Renal cortical epithelial cell (primary cell): ENCODE data around the gene LGI4. TPM values are rescaled to one million over a fixed set of nuclear protein-coding genes. Genes with fewer than 3 reads are reported as not detected.
"Not testable (repeated sequence)": the region's sequence is repeated elsewhere in the genome, so short reads cannot be mapped to it uniquely, and the experiment has no call there.

Experiments used
- DNase-seq: peaks from one replicate; pipeline ENCODE4 v3.0.0-alpha.2; 2011; ENCODE audit warnings: low read depth
- total RNA-seq: library from RNA; depleted of rRNA; stranded (reverse); fragments of >200 nt; gene quantifications from 2 replicates; pipeline ENCODE4 v1.2.3, GENCODE V29; 2014

LGI4 gene
- total RNA-seq, 1 donor from 2014 or later = not detected

- no peak for DNase-seq
Observed at GRCh38 chr19:35105411-35106290, 29.2 kb downstream of the LGI4 start.

GRCh38 chr19:35105047-35105410 lies 29.8 kb downstream of the LGI4 start:
- DNase-seq = no peak

GRCh38 chr19:35104361-35104760 lies 30.5 kb downstream of the LGI4 start:
- DNase-seq = no peak

GRCh38 chr19:35103614-35104013 lies 31.2 kb downstream of the LGI4 start:
- not testable (repeated sequence) for DNase-seq

- not testable (repeated sequence) for DNase-seq
Observed at GRCh38 chr19:35101949-35102348, 32.9 kb downstream of the LGI4 start.

- no peak for DNase-seq
Observed at GRCh38 chr19:35100588-35101533, 34.0 kb downstream of the LGI4 start.

GRCh38 chr19:35099897-35100275 lies 35.0 kb downstream of the LGI4 start:
- DNase-seq = no peak

- DNase-seq = no peak
Observed at GRCh38 chr19:35099155-35099896, 35.5 kb downstream of the LGI4 start.

GRCh38 chr19:35098413-35099049 lies 36.3 kb downstream of the LGI4 start:
- no peak for DNase-seq

GRCh38 chr19:35095667-35096368 lies 39.0 kb downstream of the LGI4 start:
- no peak for DNase-seq

GRCh38 chr19:35094656-35095055 lies 40.2 kb downstream of the LGI4 start:
- DNase-seq = no peak

- DNase-seq = no peak
Observed at GRCh38 chr19:35093941-35094647, 40.8 kb downstream of the LGI4 start.

- no peak for DNase-seq
Observed at GRCh38 chr19:35093430-35093829, 41.4 kb downstream of the LGI4 start.

GRCh38 chr19:35090506-35091214 lies 44.2 kb downstream of the LGI4 start:
- peak; percentile 38 for DNase-seq

GRCh38 chr19:35090160-35090505 lies 44.7 kb downstream of the LGI4 start:
- no peak for DNase-seq

- DNase-seq = no peak
Observed at GRCh38 chr19:35089554-35089953, 45.3 kb downstream of the LGI4 start.

GRCh38 chr19:35088131-35088913 lies 46.5 kb downstream of the LGI4 start:
- DNase-seq = peak; percentile 72

GRCh38 chr19:35087393-35087792 lies 47.5 kb downstream of the LGI4 start:
- DNase-seq = no peak

- DNase-seq = no peak
Observed at GRCh38 chr19:35086455-35086854, 48.4 kb downstream of the LGI4 start.
